COLO668 (cell line): ENCODE data around the gene PROZ.
"Not testable (repeated sequence)": the region's sequence is repeated elsewhere in the genome, so short reads cannot be mapped to it uniquely, and the experiment has no call there.

ENCODE experiments used
- DNase-seq: peaks from one replicate; lab custom pipeline; 2025; ENCODE audit not compliant: unreplicated experiment; lab: John Stamatoyannopoulos, UW

The PROZ gene

DNA sequence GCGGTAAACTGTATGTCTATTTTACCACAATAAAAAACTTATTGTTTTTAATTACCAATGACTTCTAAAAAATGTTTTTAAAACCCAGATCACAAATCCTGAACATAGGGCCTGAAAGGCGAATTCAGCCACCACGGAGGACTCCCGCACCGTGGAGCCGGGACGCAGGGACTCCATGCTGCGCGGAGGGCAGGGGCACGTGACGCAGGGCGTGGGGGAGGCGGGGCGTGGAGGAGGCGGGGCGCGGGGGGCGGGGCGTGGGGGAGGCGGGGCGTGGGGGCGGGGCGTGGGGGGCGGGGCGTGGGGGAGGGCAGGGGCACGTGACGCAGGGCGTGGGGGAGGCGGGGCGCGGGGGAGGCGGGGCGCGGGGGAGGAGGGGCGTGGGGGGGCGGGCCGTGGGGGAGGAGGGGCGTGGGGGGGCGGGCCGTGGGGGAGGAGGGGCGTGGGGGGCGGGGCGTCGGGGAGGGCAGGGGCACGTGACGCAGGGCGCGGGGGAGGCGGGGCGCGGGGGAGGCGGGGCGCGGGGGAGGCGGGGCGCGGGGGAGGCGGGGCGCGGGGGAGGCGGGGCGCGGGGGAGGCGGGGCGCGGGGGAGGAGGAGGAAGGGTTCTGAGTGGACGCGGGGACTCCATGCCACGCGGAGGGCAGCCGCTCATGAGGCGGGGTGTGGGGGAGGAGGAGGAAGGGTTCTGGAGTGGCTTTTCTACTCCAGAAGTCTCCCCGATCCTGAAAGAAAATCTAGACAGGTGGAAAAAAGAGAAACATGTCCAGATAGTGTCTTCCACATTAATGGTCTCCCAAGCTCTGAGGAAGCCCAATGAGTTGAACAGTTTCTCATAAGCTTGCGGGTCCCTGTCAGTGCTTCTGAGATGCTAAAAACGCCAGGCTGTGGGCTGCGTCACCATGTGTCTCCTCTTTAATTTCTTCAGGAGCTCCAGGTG is 4.4 kb upstream of the PROZ start:
- peak; percentile 91 for DNase-seq

DNA sequence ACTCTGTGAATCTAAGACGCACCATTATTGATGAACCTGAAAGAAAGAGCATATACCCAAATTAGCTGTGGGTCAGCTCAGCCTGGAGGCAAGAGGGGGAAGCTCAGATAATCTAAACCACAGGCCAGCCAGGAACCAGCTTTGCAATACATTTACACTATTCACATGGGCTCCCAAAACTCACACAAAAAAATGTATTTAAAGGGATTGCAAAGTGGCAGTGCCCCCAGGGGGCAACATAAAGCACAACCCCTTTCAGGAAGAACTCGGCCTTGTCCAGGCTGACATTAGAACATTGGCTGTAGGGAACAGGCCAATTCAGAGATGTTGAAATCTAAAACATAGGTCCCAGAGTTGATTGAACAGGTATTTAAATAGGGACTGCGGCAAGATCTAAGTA is 3.2 kb upstream of the PROZ start:
- no peak for DNase-seq

- DNase-seq, result no peak
These were observed 2.3 kb upstream of the PROZ start for GRCh38 chr13:113155982-113156655.

GRCh38 chr13:113157206-113157928 is 1.1 kb upstream of the PROZ start:
- DNase-seq, result no peak

GRCh38 chr13:113158946-113159345 is 498 bp downstream of the PROZ start:
- DNase-seq, result no peak

DNA sequence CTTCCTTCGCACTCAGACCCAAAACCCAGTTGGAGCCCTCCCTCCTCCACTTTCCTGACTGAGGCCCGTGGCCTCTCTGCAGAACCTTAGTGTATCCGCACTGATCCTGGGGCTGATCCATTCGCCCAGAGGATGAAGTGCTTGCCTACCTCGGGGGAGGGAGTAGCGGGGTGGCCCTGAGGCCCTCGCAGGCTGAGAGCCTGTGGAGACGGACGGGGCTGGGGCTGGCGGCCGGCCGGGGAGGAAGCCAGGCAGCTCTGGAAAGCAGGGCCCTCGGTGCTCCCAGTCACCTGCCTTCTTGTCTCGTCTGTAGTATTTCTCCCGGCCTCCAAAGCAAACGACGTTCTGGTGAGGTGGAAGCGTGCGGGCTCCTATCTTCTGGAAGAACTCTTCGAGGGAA is 1.3 kb downstream of the PROZ start:
- no peak for DNase-seq

- no peak for DNase-seq
These were observed 2.5 kb downstream of the PROZ start for GRCh38 chr13:113160983-113161382.

GRCh38 chr13:113161433-113161832 is 3.0 kb downstream of the PROZ start:
- no peak for DNase-seq

- not testable (repeated sequence) for DNase-seq
These were observed 3.5 kb downstream of the PROZ start for GRCh38 chr13:113161975-113162374.

GRCh38 chr13:113162783-113163685 is 4.6 kb downstream of the PROZ start:
- peak; percentile 76 for DNase-seq

- no peak for DNase-seq
These were observed 6.0 kb downstream of the PROZ start for GRCh38 chr13:113164492-113164891.

- DNase-seq, result no peak
These were observed 7.8 kb downstream of the PROZ start for GRCh38 chr13:113166266-113166665.

DNA sequence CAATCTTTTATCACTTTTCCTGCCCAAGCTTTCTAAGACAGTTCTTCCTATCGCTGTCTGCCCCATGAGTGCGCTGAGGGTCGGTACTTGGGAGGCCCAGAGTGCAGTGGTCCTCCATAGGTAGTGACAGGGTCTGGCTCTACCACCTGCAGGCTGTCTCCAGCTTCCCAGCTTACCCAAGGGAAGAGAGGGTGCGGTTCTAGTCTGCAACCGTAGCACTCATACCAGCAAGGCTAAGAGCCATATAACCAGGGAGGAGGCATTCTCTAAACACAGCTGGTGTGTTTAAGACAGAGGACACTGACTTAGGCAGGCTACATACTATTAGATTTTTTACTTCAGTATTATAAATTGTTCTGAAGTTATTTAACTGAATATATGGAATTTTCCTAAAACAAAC is 8.2 kb downstream of the PROZ start:
- no peak for DNase-seq

- no peak for DNase-seq
These were observed 8.7 kb downstream of the PROZ start for GRCh38 chr13:113167155-113167554.

GRCh38 chr13:113167575-113167974 is 9.1 kb downstream of the PROZ start:
- DNase-seq, result no peak

DNA sequence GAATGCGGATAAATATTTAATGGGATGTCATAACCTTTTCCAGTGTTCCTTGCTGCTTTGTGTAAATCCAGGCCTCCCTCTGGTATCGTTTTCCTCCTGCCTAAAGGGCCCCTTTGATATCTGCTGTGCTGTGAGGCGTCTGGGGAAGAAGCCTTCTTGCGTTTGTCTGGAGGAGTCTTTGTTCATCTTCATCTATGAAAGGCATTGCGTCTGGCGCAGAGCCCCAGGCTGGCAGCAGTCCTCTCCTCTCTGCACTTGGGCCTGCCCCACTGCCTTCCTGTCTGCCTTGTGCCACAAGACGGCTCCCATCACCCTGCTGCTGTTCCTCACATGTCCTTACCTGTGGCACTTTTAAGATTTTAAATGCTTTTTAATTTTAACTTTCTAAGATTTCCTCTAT is 9.8 kb downstream of the PROZ start:
- no peak for DNase-seq

GRCh38 chr13:113169277-113170272 is 11.1 kb downstream of the PROZ start:
- peak; percentile 55 for DNase-seq

DNA sequence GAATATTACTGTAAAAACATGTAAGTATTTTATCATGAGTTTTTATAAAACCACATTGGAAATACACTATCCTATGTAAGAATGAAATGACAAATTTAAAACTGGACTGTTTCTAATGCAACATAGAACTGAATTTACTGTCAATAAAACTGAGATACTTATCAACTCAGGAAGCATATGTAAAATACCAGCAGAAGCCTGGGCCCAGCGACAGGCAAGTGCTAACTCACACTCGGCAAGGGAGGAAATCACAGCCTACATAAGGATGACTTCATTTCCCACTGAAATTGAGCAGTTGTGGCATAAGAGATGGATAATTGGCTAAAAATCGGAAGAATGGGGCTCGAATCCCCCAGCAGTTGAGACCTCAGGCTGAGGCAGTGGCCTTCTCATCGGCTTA is 12.1 kb downstream of the PROZ start:
- peak; percentile 28 for DNase-seq
